Activated CD4-positive, alpha-beta T cell treated with anti-CD3 and anti-CD28 coated beads for 1 hour (primary cell): Measurements from ENCODE around the gene KCNIP3.
"Not testable (repeated sequence)": the region's sequence is repeated elsewhere in the genome, so short reads cannot be mapped to it uniquely, and the experiment has no call there.

ENCODE experiments used
- DNase-seq: peaks from one replicate; pipeline ENCODE4 v3.0.0-alpha.2; 2020

The KCNIP3 gene

GRCh38 chr2:95296880-95297487 lies at the start of gene KCNIP3:
Gene KCNIP3, plus strand, starts transcription at chr2:95297347. Its CDS starts 92 bp downstream, at chr2:95297439.
- DNase-seq = no peak

GRCh38 chr2:95258271-95258670 lies 38.9 kb upstream of the KCNIP3 start:
- no peak for DNase-seq

GRCh38 chr2:95260028-95261023 lies 36.8 kb upstream of the KCNIP3 start:
- no peak for DNase-seq

- DNase-seq = no peak
Measured at GRCh38 chr2:95261602-95262001, 35.5 kb upstream of the KCNIP3 start.

- no peak for DNase-seq
Measured at GRCh38 chr2:95262896-95263542, 34.1 kb upstream of the KCNIP3 start.

- no peak for DNase-seq
Measured at GRCh38 chr2:95264624-95265023, 32.5 kb upstream of the KCNIP3 start.

GRCh38 chr2:95265182-95265581 lies 32.0 kb upstream of the KCNIP3 start:
- no peak for DNase-seq

GRCh38 chr2:95266781-95267430 lies 30.2 kb upstream of the KCNIP3 start:
- DNase-seq = no peak

- DNase-seq = no peak
Measured at GRCh38 chr2:95267458-95268210, 29.5 kb upstream of the KCNIP3 start.

GRCh38 chr2:95268211-95269035 lies 28.7 kb upstream of the KCNIP3 start:
- DNase-seq = no peak

- peak; percentile 3 for DNase-seq
Measured at GRCh38 chr2:95269036-95269680, 28.0 kb upstream of the KCNIP3 start.

GRCh38 chr2:95269745-95270144 lies 27.4 kb upstream of the KCNIP3 start:
- DNase-seq = not testable (repeated sequence)

GRCh38 chr2:95270541-95271081 lies 26.5 kb upstream of the KCNIP3 start:
- DNase-seq = no peak

GRCh38 chr2:95271381-95271971 lies 25.7 kb upstream of the KCNIP3 start:
- DNase-seq = no peak

GRCh38 chr2:95272299-95272751 lies 24.8 kb upstream of the KCNIP3 start:
- no peak for DNase-seq

- no peak for DNase-seq
Measured at GRCh38 chr2:95272781-95273180, 24.4 kb upstream of the KCNIP3 start.

- no peak for DNase-seq
Measured at GRCh38 chr2:95273566-95274290, 23.4 kb upstream of the KCNIP3 start.

- DNase-seq = no peak
Measured at GRCh38 chr2:95274291-95275150, 22.6 kb upstream of the KCNIP3 start, which contains the start of gene PROM2. Gene PROM2, plus strand, starts transcription at chr2:95274449. Its CDS starts 137 bp downstream, at chr2:95274586.
